Colon (tissue), 2 donors: ENCODE data around the gene PTPRN2.
"Not testable (repeated sequence)": the region's sequence is repeated elsewhere in the genome, so short reads cannot be mapped to it uniquely, and the experiment has no call there.

Experiments
- FAIRE-seq: peaks from 2 replicates; lab custom pipeline; 2012; peaks lifted over from hg19 to GRCh38; lab: Jason Lieb, UNC
- donor health status: control.
- donor health status: control.

PTPRN2 gene

GRCh38 chr7:158364451-158364850 is 223.2 kb downstream of the PTPRN2 start:
- FAIRE-seq = no peak

DNA sequence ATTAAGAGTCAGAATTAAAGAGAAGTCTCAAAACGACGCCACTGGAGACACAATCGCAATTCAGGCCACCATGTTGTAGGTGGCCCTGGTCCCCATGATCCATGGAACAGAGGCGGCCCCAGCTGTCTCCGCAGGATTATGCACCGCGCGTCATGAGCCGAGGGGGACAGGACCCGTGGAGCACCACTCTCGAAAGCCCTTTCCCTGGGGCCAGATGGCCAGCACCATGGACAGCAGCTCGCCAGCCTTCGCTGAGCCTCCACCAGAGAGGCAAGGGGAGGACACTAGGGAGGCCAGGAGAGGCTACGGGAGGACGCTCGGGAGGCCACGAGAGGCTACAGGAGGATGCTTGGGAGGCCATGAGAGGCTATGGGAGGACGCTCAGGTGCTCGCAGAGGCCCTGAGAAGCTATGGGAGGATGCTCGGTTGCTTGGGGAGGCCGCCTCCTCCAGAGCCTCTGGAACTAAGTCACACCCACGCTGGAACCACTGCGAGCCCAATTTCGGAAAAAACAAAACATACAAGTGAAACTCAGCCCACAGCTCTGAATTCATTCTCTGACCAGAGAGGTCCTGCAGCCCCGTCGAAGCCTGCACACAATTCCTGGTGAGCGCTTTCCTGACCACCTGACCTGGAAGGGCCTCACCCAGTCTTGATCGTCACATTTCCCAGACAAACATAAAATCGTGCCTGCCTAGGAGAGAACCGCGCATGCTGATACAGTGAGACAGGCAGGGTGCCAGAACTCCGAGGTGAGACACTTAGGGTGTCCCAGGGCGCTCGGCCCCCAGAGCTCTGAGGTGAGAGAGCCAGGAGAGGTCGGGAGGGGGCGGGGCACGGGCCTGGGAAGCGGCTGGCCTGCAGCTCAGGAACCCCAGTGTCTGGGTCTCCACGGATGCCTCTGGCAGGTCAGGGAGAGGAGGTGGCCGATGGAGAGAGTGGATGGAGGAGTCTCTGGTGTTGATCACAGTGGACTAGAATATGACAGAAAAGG is 224.4 kb downstream of the PTPRN2 start:
- FAIRE-seq = no peak

DNA sequence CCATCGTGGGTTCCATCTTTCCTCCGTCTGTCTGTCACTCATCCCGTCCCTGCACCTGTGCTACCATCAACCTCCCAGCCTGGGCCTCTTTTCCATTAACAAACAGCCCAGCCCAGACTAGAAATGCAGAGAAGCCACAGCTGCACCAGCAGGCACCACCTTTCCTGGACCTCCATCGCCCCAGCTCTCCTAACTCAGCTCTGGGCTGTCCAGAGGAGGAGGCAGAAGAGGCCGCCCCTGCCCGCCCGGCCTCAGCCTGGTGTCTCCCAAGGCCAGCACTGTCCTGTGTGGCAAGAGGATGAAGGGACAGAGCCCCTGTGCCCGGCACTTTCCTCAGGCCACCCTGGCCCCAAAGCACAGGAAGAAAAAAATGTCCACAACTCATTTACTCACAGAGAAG is 225.6 kb downstream of the PTPRN2 start:
- no peak for FAIRE-seq

DNA sequence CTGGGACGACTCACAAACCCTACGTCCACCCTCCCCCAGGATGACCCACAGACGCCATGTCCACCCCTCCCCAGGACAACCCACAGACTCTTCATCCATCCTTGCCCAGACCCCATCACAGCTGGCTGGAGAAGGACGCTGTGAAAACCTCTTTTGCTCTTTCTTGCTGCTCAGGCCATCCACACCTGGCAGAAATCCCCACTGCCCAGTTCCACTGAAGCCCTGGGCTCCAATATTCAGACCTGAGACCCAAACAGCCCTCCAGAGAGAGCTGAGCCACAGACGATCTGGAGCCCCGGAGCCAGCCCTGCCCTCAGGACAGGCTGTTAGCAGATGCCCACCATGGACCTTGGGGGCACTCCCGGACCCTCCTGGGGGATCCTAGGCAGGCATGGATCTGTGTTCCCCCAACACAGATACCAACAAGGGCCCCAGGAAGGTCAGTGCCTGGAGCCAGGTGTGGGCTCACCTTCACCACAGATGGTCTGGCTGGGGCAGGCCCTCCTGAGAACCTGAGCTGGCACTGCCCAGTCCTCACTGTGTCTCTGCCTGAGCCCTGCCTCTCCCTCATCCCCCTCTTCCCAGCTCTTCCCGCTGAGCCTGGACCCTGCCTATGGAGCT is 226.2 kb downstream of the PTPRN2 start:
- FAIRE-seq = no peak

DNA sequence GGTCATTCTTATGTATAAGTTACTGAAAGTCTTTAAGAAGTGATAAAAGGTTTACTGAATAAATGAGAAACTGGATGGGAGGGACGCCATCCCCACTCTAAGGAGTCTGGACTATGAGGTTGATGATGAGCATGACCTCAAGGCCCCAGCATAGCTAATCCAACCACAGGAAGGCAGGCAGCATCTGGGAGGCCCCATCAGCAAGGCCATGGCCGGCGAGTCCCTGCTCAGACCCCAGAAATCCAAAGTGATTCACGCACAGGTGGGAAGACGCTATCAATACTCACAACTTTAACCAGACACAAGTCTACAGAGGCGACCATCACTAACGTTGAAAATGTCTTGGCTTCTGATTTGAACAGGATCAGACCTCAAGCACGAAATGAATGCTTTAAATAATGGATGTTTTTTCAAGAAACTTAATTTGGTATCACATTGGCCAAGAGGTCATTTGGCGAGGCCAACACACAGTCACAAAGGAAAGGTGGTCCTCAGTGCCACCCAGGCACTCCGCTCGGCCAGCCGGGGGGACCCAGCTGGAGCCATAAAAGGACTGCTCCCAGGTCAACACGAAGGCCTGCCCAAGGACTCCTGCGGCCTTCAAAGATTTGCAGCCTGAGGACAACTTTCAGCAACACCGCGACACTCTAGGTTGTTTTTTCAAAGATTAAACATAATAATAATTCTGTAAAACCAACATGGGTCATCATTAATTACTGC is 228.5 kb downstream of the PTPRN2 start:
- no peak for FAIRE-seq

DNA sequence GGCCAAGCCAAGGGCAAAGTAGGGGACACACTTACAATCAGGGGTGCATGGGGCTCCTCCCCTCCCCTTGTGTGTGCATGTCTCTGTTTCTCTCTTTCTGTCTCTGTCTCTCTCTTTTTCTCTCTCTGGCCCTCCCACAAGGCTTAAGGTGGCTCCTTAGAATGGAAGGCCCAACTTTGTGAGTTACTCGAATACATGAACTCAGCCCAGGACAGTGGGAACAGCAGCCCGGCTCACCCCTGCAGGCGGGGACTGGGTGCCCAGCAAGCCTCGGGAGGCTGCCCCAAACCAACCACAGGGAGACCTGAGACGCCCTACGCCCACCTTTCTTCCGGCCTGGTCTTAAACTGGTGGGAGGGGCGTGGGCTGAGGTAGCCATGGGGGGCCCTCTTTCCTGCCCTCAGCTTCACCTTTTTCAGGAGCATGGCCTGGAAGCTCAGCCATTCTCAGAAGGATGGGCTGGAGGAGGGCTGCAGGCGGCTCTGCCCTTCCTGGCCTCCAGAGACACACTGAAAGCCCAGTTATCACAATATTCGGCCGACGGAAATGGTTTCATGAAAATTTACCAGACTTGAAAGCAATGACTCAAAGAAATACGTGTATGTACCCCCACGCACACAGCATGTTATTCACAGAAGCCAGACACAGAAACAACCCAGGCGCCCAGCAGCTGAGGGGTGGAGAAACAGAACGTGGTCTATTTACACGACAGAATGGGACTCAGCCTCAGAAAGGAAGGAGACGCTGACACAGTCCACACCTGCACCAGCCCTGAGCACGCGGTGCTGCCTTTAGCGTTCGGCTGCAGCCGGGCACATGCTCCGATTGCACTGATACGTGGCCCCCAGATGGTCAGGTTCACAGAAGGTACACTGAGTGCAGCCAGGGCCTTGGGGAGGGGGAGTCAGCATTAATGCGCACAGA is 229.5 kb downstream of the PTPRN2 start:
- FAIRE-seq = no peak

- no peak for FAIRE-seq
These were observed 230.3 kb downstream of the PTPRN2 start for GRCh38 chr7:158357106-158357897.

- FAIRE-seq = no peak
These were observed 231.2 kb downstream of the PTPRN2 start for GRCh38 chr7:158356454-158356853.

GRCh38 chr7:158355456-158356065 is 232.1 kb downstream of the PTPRN2 start:
- no peak for FAIRE-seq

DNA sequence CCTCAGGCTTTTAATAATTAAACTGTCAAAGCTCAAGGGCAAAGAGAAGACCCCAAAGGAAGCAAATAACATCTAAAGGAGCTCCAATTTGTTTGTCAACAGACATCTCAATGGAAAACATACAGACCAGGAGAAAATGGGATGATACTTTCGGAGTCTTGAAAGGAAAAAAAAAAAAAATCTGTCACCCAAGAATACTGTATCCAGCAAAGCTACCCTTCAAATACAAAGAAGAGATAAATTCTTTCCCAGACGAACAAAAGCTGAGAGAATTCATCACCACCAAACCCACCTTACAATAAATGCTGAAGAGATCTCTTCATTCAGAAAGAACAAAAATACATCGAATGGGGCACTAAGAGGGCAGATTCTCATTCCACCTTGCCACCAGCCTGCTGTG is 232.8 kb downstream of the PTPRN2 start:
- FAIRE-seq = no peak

DNA sequence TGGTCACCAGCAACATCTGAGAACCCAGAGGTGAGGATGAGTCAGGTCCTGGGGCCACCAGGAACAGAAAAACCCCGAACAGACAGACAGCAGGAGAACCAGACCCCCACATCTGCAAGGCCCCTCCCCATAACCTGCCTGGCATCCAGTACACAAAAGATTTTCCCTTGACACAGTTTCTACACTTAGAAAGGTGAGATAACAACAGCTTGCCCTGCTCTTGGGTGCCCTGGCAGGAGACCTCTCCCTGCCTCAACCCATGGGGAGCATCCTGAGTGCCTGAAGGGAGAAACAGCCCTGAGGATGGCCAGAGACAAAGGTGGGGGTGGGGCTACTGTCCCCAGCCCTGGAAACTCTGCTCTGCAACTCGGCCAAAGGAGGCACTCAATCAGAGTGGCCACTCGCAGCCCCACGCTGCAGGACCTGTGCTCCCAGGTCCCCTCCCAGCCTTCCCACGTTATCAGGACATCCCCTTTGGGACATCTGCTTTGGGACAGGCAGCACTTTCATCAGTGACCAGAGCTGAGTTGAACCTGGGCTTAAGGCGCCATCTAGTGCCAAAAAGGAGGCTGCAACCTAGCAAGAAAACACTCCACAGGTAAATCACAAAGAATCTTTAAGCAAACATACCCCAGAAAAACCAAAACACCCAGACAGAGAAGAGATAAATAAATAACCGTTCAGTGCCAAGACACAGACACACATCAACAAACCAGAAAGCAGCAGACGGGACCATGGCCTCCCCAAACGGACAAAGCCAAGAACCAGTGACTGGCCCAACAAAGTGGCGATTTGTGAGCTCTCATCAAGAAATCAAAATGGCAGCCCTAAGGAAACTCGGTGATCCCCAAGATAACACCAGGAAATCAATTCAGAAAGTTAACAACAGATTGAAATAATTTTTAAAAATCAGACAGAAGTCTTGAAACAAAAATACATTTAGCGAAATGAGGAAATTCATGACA is 233.7 kb downstream of the PTPRN2 start:
- no peak for FAIRE-seq

DNA sequence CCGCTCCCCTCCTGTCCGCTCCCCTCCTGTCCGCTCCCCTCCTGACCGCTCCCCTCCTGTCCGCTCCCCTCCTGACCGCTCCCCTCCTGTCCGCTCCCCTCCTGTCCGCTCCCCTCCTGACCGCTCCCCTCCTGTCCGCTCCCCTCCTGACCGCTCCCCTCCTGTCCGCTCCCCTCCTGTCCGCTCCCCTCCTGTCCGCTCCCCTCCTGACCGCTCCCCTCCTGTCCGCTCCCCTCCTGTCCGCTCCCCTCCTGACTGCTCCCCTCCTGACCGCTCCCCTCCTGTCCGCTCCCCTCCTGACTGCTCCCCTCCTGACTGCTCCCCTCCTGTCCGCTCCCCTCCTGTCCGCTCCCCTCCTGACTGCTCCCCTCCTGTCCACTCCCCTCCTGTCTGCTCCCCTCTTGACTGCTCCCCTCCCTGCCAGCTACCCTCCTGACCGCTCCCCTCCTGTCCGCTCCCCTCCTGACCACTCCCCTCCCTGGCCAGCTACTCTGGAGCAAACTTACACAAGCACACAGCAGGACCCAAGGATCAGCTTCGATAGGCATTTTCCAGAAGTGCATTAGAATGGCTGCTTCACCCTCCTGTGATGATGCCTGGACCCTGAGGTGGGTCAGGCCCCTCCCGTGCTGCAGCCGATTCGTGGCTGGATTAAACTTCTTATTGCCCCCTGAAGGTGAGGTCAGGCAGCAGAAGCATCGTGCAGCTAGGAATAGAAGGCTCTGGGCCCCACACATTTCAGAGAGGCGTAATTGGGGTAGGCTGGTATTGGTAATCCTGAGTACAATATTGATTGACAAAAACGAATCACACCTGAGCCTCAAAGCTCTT is 235.5 kb downstream of the PTPRN2 start:
- FAIRE-seq = not testable (repeated sequence)

DNA sequence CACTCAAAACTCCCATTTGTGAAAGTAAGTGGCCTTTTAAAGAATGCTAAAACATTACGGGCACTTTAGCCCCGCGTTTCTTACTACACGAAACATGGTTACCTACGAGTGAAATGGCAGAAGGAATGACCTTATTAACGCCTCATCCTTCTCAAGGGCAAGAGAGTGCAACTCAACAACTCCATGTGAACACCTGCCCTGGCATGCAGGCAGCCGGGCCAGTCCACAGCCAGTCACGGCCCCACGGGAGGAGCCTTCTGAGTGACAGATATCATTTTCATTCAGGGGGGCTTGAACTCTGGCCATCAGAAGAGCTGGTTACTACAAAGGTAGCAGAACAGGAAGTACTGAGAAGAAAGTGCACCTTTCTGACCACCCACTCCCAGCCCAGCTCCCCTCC is 236.1 kb downstream of the PTPRN2 start:
- FAIRE-seq = no peak

DNA sequence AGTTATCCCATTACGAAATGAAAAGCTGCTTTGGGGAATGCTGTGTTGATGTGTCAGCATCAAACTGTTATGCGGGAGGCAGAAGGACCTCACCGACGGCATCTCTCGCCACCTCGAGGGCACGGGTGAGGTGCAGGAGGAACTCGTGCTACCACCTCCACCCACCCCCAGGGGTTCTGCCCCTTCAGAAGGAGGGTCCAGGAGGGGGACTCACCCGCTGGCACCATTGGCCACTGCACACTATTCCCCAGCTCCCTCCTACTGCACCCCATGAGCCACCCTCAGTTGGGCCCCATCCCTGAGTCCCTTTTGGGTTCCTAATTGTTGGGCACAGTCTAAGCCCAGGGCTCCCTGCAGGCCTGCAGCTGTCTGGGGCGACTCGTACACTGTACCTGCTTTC is 236.6 kb downstream of the PTPRN2 start:
- FAIRE-seq = no peak

DNA sequence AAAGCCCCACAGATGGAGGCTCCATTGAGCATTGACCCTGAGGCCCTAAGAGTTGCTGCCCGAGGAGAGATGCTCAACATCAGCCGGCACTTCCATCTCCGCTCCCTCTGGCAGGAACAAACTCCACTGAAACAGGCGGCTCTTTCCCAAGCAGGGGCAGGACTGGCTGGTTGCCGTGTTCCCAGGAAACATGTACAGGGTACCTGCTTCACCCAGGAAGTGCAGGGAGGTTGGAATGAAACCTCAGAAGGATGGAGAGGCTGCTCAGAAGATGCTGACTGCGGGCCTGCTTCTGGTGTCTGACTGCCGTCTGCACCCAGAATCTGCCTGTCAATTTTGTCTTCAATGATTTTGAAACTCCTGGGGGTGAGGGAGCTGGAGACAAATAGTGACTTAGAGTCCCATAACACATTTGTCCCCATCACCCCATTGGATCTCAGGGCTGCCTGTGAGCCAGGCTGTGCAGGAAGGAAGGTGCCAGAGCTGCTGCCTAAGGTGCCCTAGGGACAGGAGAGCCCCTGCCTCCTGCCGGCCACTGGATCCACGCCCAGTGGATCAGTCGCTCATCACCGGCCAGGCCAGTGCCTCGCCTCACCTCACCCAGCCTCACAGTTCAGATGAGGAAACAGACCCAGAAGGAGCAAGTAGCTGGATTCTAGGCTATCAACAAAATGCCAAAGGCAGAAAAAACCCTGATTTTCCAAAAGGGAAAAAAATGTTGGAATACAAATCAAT is 237.3 kb downstream of the PTPRN2 start:
- no peak for FAIRE-seq

- FAIRE-seq = no peak
These were observed 239.2 kb downstream of the PTPRN2 start for GRCh38 chr7:158348446-158348845.

- not testable (repeated sequence) for FAIRE-seq
These were observed 239.6 kb downstream of the PTPRN2 start for GRCh38 chr7:158348039-158348438.

- no peak for FAIRE-seq
These were observed 241.9 kb downstream of the PTPRN2 start for GRCh38 chr7:158345731-158346130.
